Stimulated activated CD8-positive, alpha-beta memory T cell treated with anti-CD3 and anti-CD28 coated beads, Interleukin-4, amount 100 ng/mL, for 4 hours (primary cell): ENCODE results near the gene TANK.
"Not testable (repeated sequence)": the region's sequence is repeated elsewhere in the genome, so short reads cannot be mapped to it uniquely, and the experiment has no call there.

ENCODE experiments used
- DNase-seq, 2 donors: peaks; one replicate each; pipeline ENCODE4 v3.0.0-alpha.2; 2020; ENCODE audit warnings: low read depth in 2 of 2, low spot score in 1 of 2

The TANK gene

GRCh38 chr2:161166538-161167409 lies 6.5 kb downstream of the TANK start:
- DNase-seq: peak in 1 of 2 donors; percentile 13

- DNase-seq: no peak
Observed at GRCh38 chr2:161169335-161169734, 9.1 kb downstream of the TANK start.

DNA sequence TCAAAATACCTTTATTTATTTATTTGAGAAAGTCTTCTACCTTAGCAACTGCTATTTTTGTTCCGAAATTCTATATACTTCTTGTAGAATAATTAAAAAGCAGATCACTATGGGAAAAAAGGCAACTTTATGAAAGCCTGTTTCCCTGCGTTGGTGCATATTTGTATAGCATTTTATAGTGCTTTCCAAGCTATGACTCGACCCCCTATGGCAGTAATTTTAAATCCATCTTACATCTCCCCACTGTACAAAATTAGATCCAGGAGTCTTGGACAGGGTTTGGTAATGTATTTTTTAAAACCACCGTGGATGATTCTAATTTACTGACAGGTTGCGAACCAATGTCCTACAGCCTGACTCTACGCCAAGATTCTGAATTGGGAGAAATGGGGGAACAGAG lies 10.1 kb downstream of the TANK start:
- no peak for DNase-seq

- no peak for DNase-seq
Observed at GRCh38 chr2:161170958-161171932, 11.0 kb downstream of the TANK start.

- no peak for DNase-seq
Observed at GRCh38 chr2:161172901-161173540, 12.8 kb downstream of the TANK start.

DNA sequence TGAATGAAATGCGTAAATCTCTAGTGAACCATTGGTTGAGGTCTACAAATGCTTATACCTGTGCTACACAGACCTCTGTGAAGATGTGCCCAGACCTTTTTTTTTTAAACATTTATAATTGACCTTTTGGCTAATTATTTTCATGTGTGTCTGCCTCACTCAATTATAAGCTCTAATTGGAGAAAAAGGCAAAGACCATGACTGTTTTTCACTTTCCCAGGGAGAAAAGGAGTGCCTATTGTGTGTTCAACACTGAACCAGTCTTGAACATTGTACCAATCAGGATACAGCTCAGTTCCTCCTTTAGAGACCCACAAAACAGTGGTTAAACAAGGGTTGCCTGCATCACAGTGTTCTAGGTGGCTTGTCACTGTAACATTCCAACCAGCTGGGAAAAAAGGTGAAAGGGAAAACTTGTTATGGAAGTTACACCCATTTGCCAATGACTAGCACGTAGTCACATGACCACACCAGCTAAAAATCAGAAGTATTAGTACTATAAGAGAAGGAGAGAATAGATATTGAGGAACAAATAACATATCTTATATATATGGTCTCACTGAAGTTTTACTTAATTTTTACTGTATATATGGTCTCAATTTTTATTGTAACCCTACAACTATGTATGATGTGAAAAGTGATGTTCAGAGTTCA lies 13.4 kb downstream of the TANK start:
- no peak for DNase-seq

- DNase-seq: no peak
Observed at GRCh38 chr2:161177969-161178368, 17.7 kb downstream of the TANK start.

DNA sequence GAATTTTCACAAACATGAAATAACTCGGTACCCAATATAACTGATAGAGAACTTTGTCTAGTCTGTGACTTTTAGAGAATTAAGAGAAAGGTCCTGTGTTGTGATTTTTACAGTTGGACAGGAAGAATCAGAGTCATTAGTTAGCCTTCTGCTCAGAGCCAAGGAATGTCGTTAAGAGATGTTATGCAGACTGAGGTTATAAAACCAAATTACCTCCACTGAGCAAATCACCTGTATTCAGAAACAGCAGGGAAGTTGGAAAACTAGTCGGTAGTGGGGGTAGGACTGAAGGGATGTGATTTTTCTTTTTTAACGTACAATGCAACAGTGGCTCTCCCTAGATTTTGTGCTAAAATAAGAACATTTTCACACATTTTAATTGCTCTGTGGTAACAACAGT lies 18.5 kb downstream of the TANK start:
- no peak for DNase-seq

- DNase-seq: no peak
Observed at GRCh38 chr2:161190050-161190449, 29.8 kb downstream of the TANK start.

- not testable (repeated sequence) for DNase-seq
Observed at GRCh38 chr2:161195602-161196001, 35.4 kb downstream of the TANK start.

GRCh38 chr2:161199912-161200701 lies 39.9 kb downstream of the TANK start:
- no peak for DNase-seq

GRCh38 chr2:161204846-161205245 lies 44.6 kb downstream of the TANK start:
- no peak for DNase-seq

DNA sequence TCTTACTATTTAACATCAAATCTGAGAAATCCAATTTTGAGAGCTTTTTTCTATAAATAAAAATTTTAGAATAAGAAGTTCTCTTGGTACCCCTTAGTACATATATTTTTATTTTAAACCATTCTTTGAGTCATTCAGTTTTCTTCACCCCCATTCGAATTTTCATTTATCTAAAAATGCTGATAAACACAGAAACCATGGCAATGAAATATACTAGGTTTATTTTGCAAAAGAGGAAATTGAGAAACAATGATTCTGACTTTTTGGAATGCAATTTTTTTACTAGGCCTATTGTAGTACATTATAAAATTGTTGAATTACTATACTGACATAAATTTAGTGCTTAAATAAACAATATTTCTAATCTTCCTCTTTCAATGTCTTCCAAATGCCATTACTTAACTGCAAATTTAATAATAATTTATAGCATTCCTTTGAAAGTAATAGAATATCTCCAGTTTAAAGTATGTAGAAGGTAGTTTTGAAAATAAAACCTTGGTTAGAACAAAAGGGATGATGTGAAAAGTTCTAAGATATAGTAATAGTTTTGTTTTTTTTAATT lies 46.3 kb downstream of the TANK start:
- no peak for DNase-seq

- DNase-seq: no peak
Observed at GRCh38 chr2:161207941-161208340, 47.7 kb downstream of the TANK start.

GRCh38 chr2:161208527-161209139 lies 48.4 kb downstream of the TANK start:
- DNase-seq: no peak

DNA sequence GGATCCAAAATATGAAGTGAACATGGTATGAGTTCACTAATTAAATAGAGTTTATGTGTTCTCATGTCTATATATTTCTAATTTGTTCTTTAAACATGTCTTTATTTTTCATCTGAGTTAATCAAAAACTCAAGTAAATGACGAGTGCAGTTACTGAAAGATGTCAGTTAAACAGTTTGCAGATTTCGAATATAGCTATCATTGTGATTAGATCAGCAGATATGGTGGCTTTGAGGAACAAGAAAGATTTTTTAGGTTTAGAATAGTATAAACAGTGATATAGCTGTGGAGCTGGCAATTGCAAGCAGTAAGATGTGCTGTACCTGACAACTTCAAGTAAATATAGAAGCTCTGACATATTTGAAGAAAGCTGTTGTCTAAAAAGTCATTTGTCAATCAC lies 49.7 kb downstream of the TANK start:
- DNase-seq: no peak

GRCh38 chr2:161217597-161218185 lies 57.5 kb downstream of the TANK start:
- DNase-seq: no peak

GRCh38 chr2:161219211-161219610 lies 59.0 kb downstream of the TANK start:
- no peak for DNase-seq

GRCh38 chr2:161223139-161223732 lies 63.0 kb downstream of the TANK start:
- DNase-seq: no peak
